Measurements from ENCODE around the gene GATAD2A.

GATAD2A gene

DNA sequence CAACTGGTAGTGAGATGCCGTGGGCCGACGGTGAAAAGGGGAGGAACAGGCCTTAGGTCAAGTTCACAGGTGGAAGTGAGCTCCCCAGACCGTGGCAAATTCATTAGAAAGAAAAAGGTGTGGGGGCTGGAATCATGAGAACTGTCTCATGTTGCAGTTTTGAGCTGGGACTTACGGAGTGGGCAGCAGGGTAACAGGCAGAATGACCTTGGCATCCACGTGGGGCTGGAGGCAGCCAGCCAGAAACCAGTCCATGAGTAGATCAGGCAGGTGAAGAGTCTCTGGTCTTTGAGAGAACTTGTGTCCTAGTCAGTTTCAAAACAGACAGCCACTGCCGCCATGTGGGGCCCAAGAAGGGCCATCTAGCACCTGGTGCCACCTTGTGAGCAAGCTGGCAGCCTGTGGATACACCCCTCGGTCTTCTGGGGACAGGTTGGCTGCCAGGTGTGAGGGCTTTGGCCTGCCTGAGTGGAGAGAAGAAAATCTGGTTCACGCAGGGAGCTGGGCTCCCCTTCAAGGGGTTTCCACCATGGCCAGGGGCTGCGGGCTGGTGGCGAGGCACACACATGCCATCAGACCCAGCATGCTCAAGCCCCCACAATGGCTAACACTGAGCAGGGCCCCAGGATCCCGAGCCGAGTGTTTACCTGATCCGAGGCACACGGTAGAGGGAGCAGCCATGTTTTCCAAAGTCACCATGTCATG is 86.0 kb downstream of the GATAD2A start:
- no peak for DNase-seq

DNA sequence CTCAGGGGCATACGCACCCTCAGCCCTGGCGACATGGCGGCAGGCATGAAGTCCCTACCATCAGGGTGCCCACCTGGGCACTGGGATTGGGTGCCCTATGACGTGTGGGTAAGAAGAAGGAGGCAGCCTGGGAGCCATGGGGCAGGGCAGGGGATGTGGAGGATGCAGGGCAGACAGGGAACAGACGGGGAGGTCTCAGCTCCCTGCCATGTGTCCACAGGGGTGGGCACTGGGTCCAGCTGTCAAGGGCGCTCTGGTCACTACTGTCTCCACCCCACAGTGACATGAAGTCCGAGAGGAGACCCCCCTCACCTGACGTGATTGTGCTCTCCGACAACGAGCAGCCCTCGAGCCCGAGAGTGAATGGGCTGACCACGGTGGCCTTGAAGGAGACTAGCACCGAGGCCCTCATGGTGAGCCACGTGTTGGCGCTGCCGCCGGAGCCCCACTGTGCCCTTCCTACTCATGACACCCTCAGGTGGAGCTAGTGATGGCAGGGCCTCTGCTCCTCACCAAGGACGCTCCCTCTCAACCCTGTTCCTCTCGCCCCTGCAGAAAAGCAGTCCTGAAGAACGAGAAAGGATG is 86.6 kb downstream of the GATAD2A start:
- DNase-seq = no peak

GRCh38 chr19:19493841-19494546 is 88.5 kb downstream of the GATAD2A start:
- no peak for DNase-seq

DNA sequence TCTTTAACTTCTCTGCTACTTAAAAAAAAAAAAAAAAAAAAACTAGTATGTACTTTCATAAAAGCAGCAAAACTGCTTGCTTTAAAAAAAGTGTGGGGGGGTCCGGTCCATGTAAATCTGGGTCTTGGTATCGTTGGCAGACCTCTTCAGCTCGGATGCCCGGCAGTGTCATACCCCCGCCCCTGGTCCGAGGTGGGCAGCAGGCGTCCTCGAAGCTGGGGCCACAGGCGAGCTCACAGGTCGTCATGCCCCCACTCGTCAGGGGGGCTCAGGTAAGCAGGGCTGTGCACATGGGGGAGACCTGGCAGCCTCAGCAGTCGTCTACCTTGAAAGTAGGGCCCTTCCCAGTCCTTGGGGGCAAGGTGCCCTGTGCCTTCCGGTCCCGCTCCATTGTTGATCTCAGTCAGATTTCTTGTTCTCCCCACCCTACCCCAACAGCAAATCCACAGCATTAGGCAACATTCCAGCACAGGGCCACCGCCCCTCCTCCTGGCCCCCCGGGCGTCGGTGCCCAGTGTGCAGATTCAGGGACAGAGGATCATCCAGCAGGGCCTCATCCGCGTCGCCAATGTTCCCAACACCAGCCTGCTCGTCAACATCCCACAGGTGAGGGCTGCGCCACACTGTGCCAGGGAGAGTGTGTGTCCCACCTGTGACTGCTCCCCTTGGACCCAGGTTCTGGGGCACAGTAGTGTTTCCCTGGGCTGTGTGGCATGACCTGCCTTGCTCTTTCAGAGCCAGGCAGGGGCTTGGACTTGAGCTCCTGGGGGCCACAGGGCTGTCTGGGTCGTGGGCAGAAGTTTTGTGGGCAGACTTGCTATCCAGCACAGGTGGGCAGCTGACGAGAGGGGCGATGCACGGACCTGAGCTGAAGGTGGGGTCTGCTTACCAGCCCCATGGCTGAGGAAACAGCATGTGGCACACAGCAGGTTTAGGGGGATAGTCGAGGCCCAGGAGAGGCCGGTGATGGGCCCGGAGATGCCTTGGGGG is 90.4 kb downstream of the GATAD2A start:
- DNase-seq = no peak

DNA sequence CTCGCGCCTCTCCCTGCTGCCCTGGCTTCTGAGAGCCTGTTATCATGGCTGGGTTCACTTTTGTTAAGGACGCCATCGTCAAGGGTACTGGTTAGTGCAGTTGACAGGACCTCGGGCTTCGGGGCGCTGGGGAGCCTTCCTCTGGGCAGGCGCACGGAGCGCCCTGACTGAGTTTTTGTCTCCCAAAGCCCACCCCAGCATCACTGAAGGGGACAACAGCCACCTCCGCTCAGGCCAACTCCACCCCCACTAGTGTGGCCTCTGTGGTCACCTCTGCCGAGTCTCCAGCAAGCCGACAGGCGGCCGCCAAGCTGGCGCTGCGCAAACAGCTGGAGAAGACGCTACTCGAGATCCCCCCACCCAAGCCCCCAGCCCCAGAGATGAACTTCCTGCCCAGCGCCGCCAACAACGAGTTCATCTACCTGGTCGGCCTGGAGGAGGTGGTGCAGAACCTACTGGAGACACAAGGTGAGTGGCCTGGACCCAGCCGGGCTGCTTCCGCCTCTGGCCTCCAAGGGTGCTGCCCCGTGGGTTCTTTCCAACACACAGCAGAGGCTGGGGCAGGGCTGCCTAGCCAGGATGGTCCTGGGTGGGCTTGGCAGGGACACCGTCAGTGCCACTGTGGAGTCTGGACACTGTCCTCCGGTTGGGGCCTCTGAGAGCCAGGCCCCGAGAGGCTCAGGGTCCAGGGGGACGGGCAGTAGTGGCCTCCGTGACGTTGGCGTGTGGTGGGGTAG is 92.9 kb downstream of the GATAD2A start:
- no peak for DNase-seq

GRCh38 chr19:19499272-19499995 is 94.0 kb downstream of the GATAD2A start:
- DNase-seq = no peak

- no peak for DNase-seq
Observed at GRCh38 chr19:19500975-19501644, 95.6 kb downstream of the GATAD2A start.

- DNase-seq = no peak
Observed at GRCh38 chr19:19501798-19502197, 96.3 kb downstream of the GATAD2A start.

DNA sequence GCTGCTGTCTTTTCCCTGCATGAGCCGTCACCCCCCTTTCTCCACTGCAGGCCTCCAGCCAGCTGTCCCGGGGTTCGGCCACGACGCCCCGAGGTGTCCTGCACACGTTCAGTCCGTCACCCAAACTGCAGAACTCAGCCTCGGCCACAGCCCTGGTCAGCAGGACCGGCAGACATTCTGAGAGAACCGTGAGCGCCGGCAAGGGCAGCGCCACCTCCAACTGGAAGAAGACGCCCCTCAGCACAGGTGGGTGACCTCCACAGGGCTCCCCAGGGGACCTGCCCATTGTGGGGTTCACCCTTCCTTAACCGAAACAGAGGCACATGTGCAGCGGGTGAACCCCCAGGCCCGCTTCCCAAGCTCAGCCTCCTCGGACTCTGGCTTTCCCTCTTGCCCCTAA is 96.8 kb downstream of the GATAD2A start:
- no peak for DNase-seq

DNA sequence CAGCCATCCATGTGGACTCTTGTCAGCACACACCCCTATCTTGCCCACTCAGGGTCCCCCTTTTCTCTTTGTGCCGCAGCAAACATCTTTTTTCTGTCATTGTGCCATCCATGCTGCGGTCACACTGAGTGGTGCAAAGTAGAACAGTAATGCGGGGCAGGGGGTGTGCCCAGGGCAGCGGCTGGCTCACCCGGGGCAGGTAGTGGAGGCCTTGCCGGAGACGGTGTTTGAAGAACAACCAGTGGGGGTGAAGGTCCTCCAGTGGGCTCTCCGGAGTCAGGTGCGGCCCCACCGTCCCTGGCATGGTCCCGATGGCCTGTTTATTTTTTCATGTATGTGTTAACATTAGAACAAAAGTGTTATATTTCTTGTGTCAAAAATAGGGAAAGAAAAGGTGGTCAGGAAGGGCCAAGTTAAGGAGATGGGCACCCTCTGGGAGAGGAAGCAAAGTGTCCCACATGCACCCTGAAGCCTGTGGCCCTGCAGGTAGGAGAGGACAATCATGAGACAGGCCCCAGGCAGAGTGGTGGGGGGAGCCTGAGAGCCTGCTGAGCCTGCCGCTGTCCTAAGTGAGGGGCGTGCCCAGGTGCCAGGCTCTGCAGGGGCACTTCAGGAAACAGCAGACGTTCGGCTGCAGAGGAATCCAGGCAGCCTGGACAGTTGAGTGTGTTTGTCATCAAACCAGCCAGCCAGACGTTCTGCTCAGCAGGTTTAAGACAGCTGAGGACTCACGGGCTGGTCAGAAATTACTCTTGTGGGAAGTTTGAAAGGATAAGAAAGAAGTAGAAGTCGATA is 97.5 kb downstream of the GATAD2A start:
- DNase-seq = no peak

GRCh38 chr19:19504754-19505668 is 99.5 kb downstream of the GATAD2A start:
- no peak for DNase-seq

DNA sequence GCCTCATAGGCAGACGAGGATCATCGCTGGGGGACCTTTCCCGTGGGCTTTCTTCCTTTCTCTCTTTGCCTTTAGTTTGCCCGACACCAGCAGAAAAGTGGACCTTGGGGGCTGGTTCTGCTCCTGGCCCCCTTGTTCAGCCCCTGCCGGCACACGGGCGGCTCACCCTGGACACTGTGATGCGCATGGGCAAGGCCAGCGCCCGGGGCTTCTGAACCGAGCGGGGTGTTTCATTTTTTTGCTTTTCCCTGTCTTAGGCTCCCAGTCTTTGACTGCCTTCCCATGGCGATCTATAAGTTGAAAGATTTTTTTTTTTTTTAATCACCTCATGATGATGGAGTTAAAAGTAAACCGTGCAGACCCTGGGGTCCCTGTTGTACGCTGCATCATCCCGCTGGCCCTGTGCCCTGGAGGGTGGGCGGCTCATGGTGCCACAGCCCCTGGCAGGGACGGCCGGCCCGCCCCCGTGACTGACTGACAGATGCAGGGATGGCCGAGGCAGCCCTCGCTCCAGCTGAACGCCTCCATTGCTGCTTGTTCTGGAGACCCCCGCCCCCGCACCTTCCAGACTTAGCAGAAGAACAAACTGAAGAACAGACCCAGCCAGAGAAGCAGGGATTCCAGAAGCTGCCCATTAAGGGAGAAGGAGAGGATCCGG is 100.3 kb downstream of the GATAD2A start:
- no peak for DNase-seq

- DNase-seq = no peak
Observed at GRCh38 chr19:19506592-19506991, 101.1 kb downstream of the GATAD2A start.

GRCh38 chr19:19507354-19507753 is 101.9 kb downstream of the GATAD2A start:
- DNase-seq = no peak

DNA sequence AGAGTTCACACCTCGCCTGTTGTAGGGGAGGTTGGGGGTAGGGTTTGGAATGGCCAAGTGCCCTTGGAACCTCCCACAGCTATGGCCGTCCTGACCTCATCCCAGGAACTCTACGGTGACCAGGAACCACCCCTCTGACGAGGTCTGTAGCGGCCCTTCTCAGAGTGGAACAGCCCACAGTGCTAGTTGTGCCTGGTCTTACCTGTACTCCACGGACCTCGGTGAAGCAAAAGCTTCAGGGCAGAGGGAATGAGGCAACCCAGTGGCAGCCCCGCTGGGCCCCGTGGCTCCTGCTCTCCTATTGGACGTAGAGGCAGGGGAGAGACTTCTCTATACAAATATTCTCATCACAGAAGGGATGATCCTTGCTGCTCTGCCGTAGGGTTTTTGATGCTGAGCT is 102.7 kb downstream of the GATAD2A start:
- DNase-seq = no peak

DNA sequence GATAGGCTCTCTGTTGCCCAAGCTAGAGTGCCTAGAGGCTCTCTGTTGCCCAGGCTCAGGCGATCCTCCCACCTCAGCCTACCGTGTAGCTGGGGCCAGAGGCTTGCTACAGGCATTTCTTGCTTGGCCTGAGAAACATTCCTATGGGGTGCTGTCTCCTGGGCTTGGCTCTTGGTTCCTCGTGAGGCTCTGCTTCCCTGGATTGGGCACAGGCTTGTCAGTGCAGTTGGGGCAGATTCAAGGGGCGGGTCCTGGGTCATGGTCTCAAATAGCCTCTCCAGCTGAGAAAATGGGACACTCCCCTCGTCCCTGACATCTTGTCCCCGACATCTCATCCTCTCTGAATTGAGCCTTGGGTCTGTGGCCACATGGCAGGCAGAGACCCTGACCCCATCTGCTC is 105.0 kb downstream of the GATAD2A start:
- DNase-seq = no peak

GRCh38 chr19:19513682-19514081 is 108.2 kb downstream of the GATAD2A start:
- no peak for DNase-seq

DNA sequence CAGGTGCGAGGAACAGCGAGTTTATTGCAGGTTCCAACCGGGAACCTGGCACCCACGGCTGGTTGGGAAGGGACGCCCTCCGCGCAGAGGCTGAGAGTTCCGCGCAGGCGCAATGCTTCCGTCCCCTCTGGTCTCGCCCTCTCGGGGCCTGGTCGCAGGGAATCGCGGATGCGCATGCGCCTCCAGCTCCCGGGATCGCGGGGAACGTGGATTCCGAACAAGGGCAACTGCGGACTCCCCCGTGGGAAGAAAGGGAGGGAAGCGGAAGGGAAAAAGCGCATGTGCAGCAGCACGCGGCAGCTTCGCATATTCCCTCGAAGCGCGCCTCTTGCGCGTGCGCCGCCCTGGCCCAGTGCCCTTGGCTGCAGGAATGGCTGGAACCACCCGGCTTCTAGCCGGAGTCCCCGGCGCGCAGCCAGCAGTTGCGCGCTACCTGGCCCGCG is 108.8 kb downstream of the GATAD2A start:
- no peak for DNase-seq
